Fibroblast of lung (primary cell): ENCODE results near the gene BCKDHB. TPM values are rescaled to one million over a fixed set of nuclear protein-coding genes. Genes with fewer than 3 reads are reported as not detected.
A peak's percentile ranks its signal among the peaks of the same experiment; 100 is the strongest.

Experiments used
- DNase-seq, 2 donors: peaks; one replicate each; pipeline versions ENCODE4 v3.0.0 to v3.0.0-alpha.2; 2010; ENCODE audit warnings: low read depth in 2 of 2
- H2AFZ ChIP-seq: 2 replicates; pipeline ENCODE4 v1.5.1; 2012; ENCODE audit warnings: low read length, control low read depth, inconsistent platforms
- H3K27ac ChIP-seq: 2 replicates; pipeline ENCODE4 v1.5.1; 2011; ENCODE audit warnings: low read length, control low read depth; ENCODE audit not compliant: insufficient read depth
- H3K27me3 ChIP-seq: 2 replicates; pipeline ENCODE4 v1.5.1; 2011; ENCODE audit warnings: mild to moderate bottlenecking, low read length; ENCODE audit not compliant: control insufficient read depth, insufficient read depth
- H3K36me3 ChIP-seq: 2 replicates; pipeline ENCODE4 v1.5.1; 2011; ENCODE audit warnings: low read length; ENCODE audit not compliant: control insufficient read depth, insufficient read depth
- H3K4me1 ChIP-seq: 2 replicates; pipeline ENCODE4 v1.5.1; 2011; ENCODE audit warnings: low read length; ENCODE audit not compliant: control insufficient read depth, insufficient read depth; ENCODE audit errors: extremely low read depth
- H3K4me2 ChIP-seq: 2 replicates; pipeline ENCODE4 v1.5.1; 2011; ENCODE audit warnings: low read length, control low read depth; ENCODE audit not compliant: insufficient read depth; ENCODE audit errors: extremely low read depth
- H3K4me3 ChIP-seq, 4 experiments: fragments of 200-600 bp in 1 of 4; sonication (generic) in 1 of 4; replicated peaks in 1 of 4; 2 replicates each; pipeline ENCODE4 v1.5.1; 2011 to 2016; ENCODE audit warnings: low read length in 4 of 4, low read depth in 3 of 4, mild to moderate bottlenecking in 3 of 4, control low read depth in 2 of 4, inconsistent platforms in 1 of 4, mixed read lengths in 1 of 4; ENCODE audit not compliant: insufficient read depth in 1 of 4; ENCODE audit errors: control extremely low read depth in 1 of 4
- H3K79me2 ChIP-seq: 2 replicates; pipeline ENCODE4 v1.5.1; 2012; ENCODE audit warnings: mild to moderate bottlenecking, low read length, inconsistent platforms; ENCODE audit not compliant: control insufficient read depth, insufficient read depth
- H3K9ac ChIP-seq: 2 replicates; pipeline ENCODE4 v1.5.1; 2011; ENCODE audit warnings: mild to moderate bottlenecking, low read length, control low read depth; ENCODE audit not compliant: insufficient read depth
- H3K9me3 ChIP-seq: 2 replicates; pipeline ENCODE4 v1.5.1; 2012; ENCODE audit warnings: low read depth, low read length; ENCODE audit not compliant: control insufficient read depth, insufficient read depth
- H4K20me1 ChIP-seq: 2 replicates; pipeline ENCODE4 v1.5.1; 2011; ENCODE audit warnings: low read length; ENCODE audit not compliant: control insufficient read depth, insufficient read depth; ENCODE audit errors: extremely low read depth
- CTCF ChIP-seq, 2 donors: IDR thresholded peaks in 1 of 2; conservative IDR thresholded peaks in 1 of 2; 1 replicate in 1 of 2; 2 replicates in 1 of 2; pipeline ENCODE4 v1.5.1; 2011 to 2012; ENCODE audit warnings: low read length in 2 of 2, control low read depth in 1 of 2, inconsistent platforms in 1 of 2, low read depth in 1 of 2, mild to moderate bottlenecking in 1 of 2
- EZH2 ChIP-seq: IDR thresholded peaks from 2 replicates; pipeline ENCODE4 v1.5.1; 2012; ENCODE audit warnings: low read length, control low read depth, mild to moderate bottlenecking; ENCODE audit errors: missing control alignments
- polyA plus RNA-seq, 2 donors: library from polyadenylated mRNA; depleted of rRNA in 1 of 2; stranded (reverse) in 1 of 2; unstranded in 1 of 2; fragments of >200 nt; gene quantifications; 2 replicates each; pipeline ENCODE4 v1.2.1, GENCODE V29; 2011 to 2012; ENCODE audit warnings: missing spikeins in 1 of 2
- total RNA-seq: library from RNA; depleted of rRNA; stranded (reverse); fragments of >200 nt; gene quantifications from 2 replicates; pipeline ENCODE4 v1.2.1, GENCODE V29; 2014

The BCKDHB gene
- total and polyA plus RNA-seq, 2 donors (not counting 1 experiment from before 2014, with no cell fraction given): 8.3 to 16.2 TPM

- H3K27ac ChIP-seq: no peak overlapping the region
- H3K4me3 ChIP-seq: no peak overlapping the region
- no peaks in the 10 kb centered on the region for H4K20me1 ChIP-seq
- TF ChIP-seq EZH2 (no peak), CTCF (conservative IDR thresholded peaks at IDR 0.05 in 1 of 2, IDR thresholded peaks at IDR 0.05 in 1 of 2; ENCODE audit: low read depth in 1 of 2, low read length in 2 of 2) (peak; percentile 37 to 52)
- peak; percentile 11 to 38 for DNase-seq
- H3K27me3 ChIP-seq: no peaks in the 10 kb centered on the region
- no peaks in the 10 kb centered on the region for H3K9me3 ChIP-seq
- H3K79me2 ChIP-seq: no peaks in the 10 kb centered on the region
- H3K36me3 ChIP-seq: no peaks in the 10 kb centered on the region
- H3K4me1 ChIP-seq: no peaks in the 10 kb centered on the region
- H3K9ac ChIP-seq: no peak overlapping the region
- no peak overlapping the region for H2AFZ ChIP-seq
- no peak overlapping the region for H3K4me2 ChIP-seq
Observed at GRCh38 chr6:80094017-80094416, 12.5 kb upstream of the BCKDHB start.

GRCh38 chr6:80095600-80095999 lies 10.9 kb upstream of the BCKDHB start:
- no peak for TF ChIP-seq EZH2
- TF ChIP-seq CTCF (conservative IDR thresholded peaks at IDR 0.05 in 1 of 2, IDR thresholded peaks at IDR 0.05 in 1 of 2; ENCODE audit: low read depth in 1 of 2, low read length in 2 of 2): no peak
- Histone ChIP-seq H3K9ac (no peak overlapping the region), H3K27ac (no peak overlapping the region), H3K79me2 (no peaks in the 10 kb centered on the region), H3K9me3 (no peaks in the 10 kb centered on the region), H3K4me1 (no peaks in the 10 kb centered on the region), H3K4me2 (no peak overlapping the region), H3K27me3 (peaks cover 2% of the 10 kb centered on the region), H4K20me1 (no peaks in the 10 kb centered on the region), H3K36me3 (no peaks in the 10 kb centered on the region), H2AFZ (no peak overlapping the region), H3K4me3 (no peak overlapping the region)
- DNase-seq: no peak

- Histone ChIP-seq H3K9me3 (no peaks in the 10 kb centered on the region), H3K9ac (no peak overlapping the region), H2AFZ (no peak overlapping the region), H3K79me2 (no peaks in the 10 kb centered on the region), H3K4me1 (no peaks in the 10 kb centered on the region), H3K27ac (no peak overlapping the region), H3K4me2 (no peak overlapping the region), H4K20me1 (no peaks in the 10 kb centered on the region), H3K36me3 (no peaks in the 10 kb centered on the region), H3K4me3 (no peak overlapping the region), H3K27me3 (peaks cover 2% of the 10 kb centered on the region)
- DNase-seq: no peak
- TF ChIP-seq EZH2 (no peak), CTCF (conservative IDR thresholded peaks at IDR 0.05 in 1 of 2, IDR thresholded peaks at IDR 0.05 in 1 of 2; ENCODE audit: low read depth in 1 of 2, low read length in 2 of 2) (no peak)
Observed at GRCh38 chr6:80098392-80098791, 8.1 kb upstream of the BCKDHB start.
